Neuronal stem cell (in vitro differentiated cells): ENCODE results near the gene SH3PXD2A.

Experiments
- DNase-seq: peaks from one replicate; pipeline ENCODE4 v3.0.0-alpha.2; 2013; ENCODE audit warnings: low spot score
- H2AFZ ChIP-seq: one replicate; pipeline ENCODE4 v1.6.1; 2013; ENCODE audit warnings: mild to moderate bottlenecking, low read length, inconsistent platforms
- H2AK5ac ChIP-seq: 2 replicates; pipeline ENCODE4 v1.6.1; 2013; ENCODE audit warnings: low read depth, mild to moderate bottlenecking, inconsistent platforms, low read length, moderate library complexity, mixed read lengths
- H2BK120ac ChIP-seq: 2 replicates; pipeline ENCODE4 v1.6.1; 2013; ENCODE audit warnings: low read depth, mild to moderate bottlenecking, inconsistent platforms, low read length, moderate library complexity, mixed read lengths
- H2BK12ac ChIP-seq: one replicate; pipeline ENCODE4 v1.6.1; 2013; ENCODE audit warnings: low read length, inconsistent platforms
- H2BK15ac ChIP-seq: 2 replicates; pipeline ENCODE4 v1.6.1; 2013; ENCODE audit warnings: mild to moderate bottlenecking, low read length, inconsistent platforms, mixed read lengths
- H2BK5ac ChIP-seq: one replicate; pipeline ENCODE4 v1.6.1; 2013; ENCODE audit warnings: inconsistent platforms, mild to moderate bottlenecking, low read length, moderate library complexity
- H3K14ac ChIP-seq: one replicate; pipeline ENCODE4 v1.6.1; 2013; ENCODE audit warnings: low read length, inconsistent platforms
- H3K18ac ChIP-seq: 2 replicates; pipeline ENCODE4 v1.6.1; 2013; ENCODE audit warnings: low read length, inconsistent platforms
- H3K23ac ChIP-seq: 2 replicates; pipeline ENCODE4 v1.6.1; 2013; ENCODE audit warnings: low read depth, mild to moderate bottlenecking, mixed read lengths, low read length, inconsistent platforms; ENCODE audit not compliant: poor library complexity
- H3K27ac ChIP-seq: replicated peaks from 3 replicates; pipeline ENCODE4 v1.5.1; 2013; ENCODE audit warnings: low read length, inconsistent platforms
- H3K27me3 ChIP-seq, 3 experiments: 2 replicates each; pipeline ENCODE4 v1.6.1; 2013; ENCODE audit warnings: low read length in 3 of 3, mild to moderate bottlenecking in 2 of 3, inconsistent platforms in 1 of 3, low read depth in 1 of 3, mixed read lengths in 1 of 3, moderate library complexity in 1 of 3; ENCODE audit not compliant: control insufficient read depth in 3 of 3, insufficient read depth in 3 of 3
- H3K36me3 ChIP-seq, 2 donors: replicated peaks in 1 of 2; 2 replicates each; pipeline ENCODE4 v1.6.1; 2013; ENCODE audit warnings: low read length in 2 of 2; ENCODE audit not compliant: control insufficient read depth in 2 of 2, insufficient read depth in 2 of 2
- H3K4ac ChIP-seq: 2 replicates; pipeline ENCODE4 v1.6.1; 2013; ENCODE audit warnings: inconsistent platforms, mild to moderate bottlenecking, low read length, moderate library complexity
- H3K4me1 ChIP-seq, 2 donors: 1 replicate in 1 of 2; 2 replicates in 1 of 2; pipeline ENCODE4 v1.6.1; 2013; ENCODE audit warnings: low read length in 2 of 2, low read depth in 1 of 2; ENCODE audit not compliant: control insufficient read depth in 2 of 2, insufficient read depth in 1 of 2
- H3K4me2 ChIP-seq: one replicate; pipeline ENCODE4 v1.6.1; 2013; ENCODE audit warnings: mild to moderate bottlenecking, low read length, inconsistent platforms; ENCODE audit not compliant: insufficient read depth, poor library complexity, severe bottlenecking
- H3K4me3 ChIP-seq, 2 donors: 2 replicates each; pipeline ENCODE4 v1.5.1; 2013; ENCODE audit warnings: low read length in 2 of 2, mild to moderate bottlenecking in 2 of 2, inconsistent platforms in 1 of 2, moderate library complexity in 1 of 2
- H3K79me1 ChIP-seq: one replicate; pipeline ENCODE4 v1.6.1; 2013; ENCODE audit warnings: low read depth, mild to moderate bottlenecking, inconsistent platforms, low read length, moderate library complexity
- H3K9ac ChIP-seq: one replicate; pipeline ENCODE4 v1.6.1; 2013; ENCODE audit warnings: mild to moderate bottlenecking, low read depth, low read length, inconsistent platforms; ENCODE audit not compliant: poor library complexity
- H3K9me3 ChIP-seq, 2 donors: replicated peaks in 1 of 2; 2 replicates each; pipeline versions ENCODE3 to v1.6.1; 2013; ENCODE audit warnings: low read length in 2 of 2, mild to moderate bottlenecking in 2 of 2, inconsistent platforms in 1 of 2, low read depth in 1 of 2, mixed read lengths in 1 of 2, moderate library complexity in 1 of 2; ENCODE audit not compliant: control insufficient read depth in 2 of 2, insufficient read depth in 1 of 2
- H4K8ac ChIP-seq: one replicate; pipeline ENCODE4 v1.6.1; 2013; ENCODE audit warnings: low read depth, mild to moderate bottlenecking, inconsistent platforms, low read length, moderate library complexity
- H4K91ac ChIP-seq: one replicate; pipeline ENCODE4 v1.6.1; 2013; ENCODE audit warnings: low read length, low read depth, mild to moderate bottlenecking, inconsistent platforms; ENCODE audit not compliant: poor library complexity
- WGBS, 2 donors: extraction: QIAGEN DNeasy Blood & Tissue Kit; methylation state at CpG; one replicate each; pipeline ENCODE4 v1.1.7; 2013; ENCODE audit warnings: missing lambda C conversion rate in 2 of 2, mixed read lengths in 1 of 2; ENCODE audit not compliant: insufficient read length in 2 of 2, insufficient replicate concordance in 1 of 2; ENCODE audit errors: extremely low coverage in 2 of 2; 5-methylcytosine and 5-hydroxymethylcytosine counted together

SH3PXD2A gene

GRCh38 chr10:103559776-103560175 is 295.6 kb downstream of the SH3PXD2A start:
- H2AK5ac ChIP-seq: peak overlapping the region; percentile 18
- H3K79me1 ChIP-seq: peaks cover 2% of the 10 kb centered on the region
- peak overlapping the region; percentile 98 for H3K14ac ChIP-seq
- peaks cover 10 to 15% of the 10 kb centered on the region in 2 donors for H3K4me1 ChIP-seq
- no peak overlapping the region for H3K4me2 ChIP-seq
- H4K8ac ChIP-seq: no peak overlapping the region
- peak overlapping the region; percentile 78 for H3K9ac ChIP-seq
- no CpG with 5 or more reads among the region's 9 CpGs for WGBS, 2 donors
- peak overlapping the region; percentile 61 for H4K91ac ChIP-seq
- peaks cover 0 to 4% of the 10 kb centered on the region in 2 donors for H3K36me3 ChIP-seq
- H3K27me3 ChIP-seq: peaks cover 0 to 35% (median 8%) of the 10 kb centered on the region in 3 experiments
- peaks cover 0 to 4% of the 10 kb centered on the region in 2 donors for H3K9me3 ChIP-seq
- H2BK15ac ChIP-seq: peak overlapping the region; percentile 55
- no peak overlapping the region for H3K4ac ChIP-seq
- H3K18ac ChIP-seq: peak overlapping the region; percentile 54
- H2AFZ ChIP-seq: no peak overlapping the region
- H3K4me3 ChIP-seq: peak overlapping the region in 1 of 2 donors; percentile 17
- H3K23ac ChIP-seq: peak overlapping the region; percentile 81
- DNase-seq: no peak
- H2BK12ac ChIP-seq: no peak overlapping the region
- H2BK5ac ChIP-seq: no peak overlapping the region
- H3K27ac ChIP-seq: no peak overlapping the region
- no peak overlapping the region for H2BK120ac ChIP-seq

- H2BK15ac ChIP-seq: no peak overlapping the region
- no peak overlapping the region for H3K4me2 ChIP-seq
- no peak overlapping the region for H3K23ac ChIP-seq
- no CpG with 5 or more reads among the region's 9 CpGs for WGBS, 2 donors
- no peak overlapping the region for H4K91ac ChIP-seq
- H3K4me1 ChIP-seq: peaks cover 10 to 17% of the 10 kb centered on the region in 2 donors
- H2AFZ ChIP-seq: no peak overlapping the region
- H3K36me3 ChIP-seq: peaks cover 0 to 4% of the 10 kb centered on the region in 2 donors
- peaks cover 0 to 4% of the 10 kb centered on the region in 2 donors for H3K9me3 ChIP-seq
- DNase-seq: no peak
- peak overlapping the region; percentile 59 for H2BK12ac ChIP-seq
- no peak overlapping the region for H2BK120ac ChIP-seq
- no peak overlapping the region for H4K8ac ChIP-seq
- no peak overlapping the region for H2BK5ac ChIP-seq
- H3K27me3 ChIP-seq: peaks cover 0 to 43% (median 8%) of the 10 kb centered on the region in 3 experiments
- no peak overlapping the region for H3K27ac ChIP-seq
- H3K4ac ChIP-seq: no peak overlapping the region
- H3K9ac ChIP-seq: peak overlapping the region; percentile 39
- no peak overlapping the region for H2AK5ac ChIP-seq
- peak overlapping the region; percentile 53 for H3K18ac ChIP-seq
- peak overlapping the region; percentile 85 for H3K14ac ChIP-seq
- H3K4me3 ChIP-seq: no peak overlapping the region
- peaks cover 2% of the 10 kb centered on the region for H3K79me1 ChIP-seq
Measured at GRCh38 chr10:103558911-103559310, 296.5 kb downstream of the SH3PXD2A start.

GRCh38 chr10:103557455-103557854 is 297.9 kb downstream of the SH3PXD2A start:
- Histone ChIP-seq H3K18ac (peak overlapping the region; percentile 52), H2BK120ac (no peak overlapping the region), H3K27me3 (peaks cover 0 to 53% (median 8%) of the 10 kb centered on the region in 3 experiments), H3K4me1 (peaks cover 10 to 17% of the 10 kb centered on the region in 2 donors), H3K27ac (no peak overlapping the region), H3K4me2 (no peak overlapping the region), H3K9ac (no peak overlapping the region), H4K91ac (no peak overlapping the region), H3K4me3 (no peak overlapping the region), H2BK12ac (no peak overlapping the region), H2BK15ac (no peak overlapping the region), H3K4ac (no peak overlapping the region), H3K36me3 (peaks cover 0 to 4% of the 10 kb centered on the region in 2 donors), H3K14ac (no peak overlapping the region), H2BK5ac (no peak overlapping the region), H2AK5ac (no peak overlapping the region), H3K79me1 (peaks cover 2% of the 10 kb centered on the region), H4K8ac (no peak overlapping the region), H3K23ac (no peak overlapping the region), H3K9me3 (peaks cover 0 to 4% of the 10 kb centered on the region in 2 donors), H2AFZ (no peak overlapping the region)
- WGBS, 2 donors: no CpG with 5 or more reads among the region's 10 CpGs
- DNase-seq: no peak

- H3K4me3 ChIP-seq: no peak overlapping the region
- no peak overlapping the region for H2BK12ac ChIP-seq
- H4K91ac ChIP-seq: no peak overlapping the region
- no peak overlapping the region for H2AFZ ChIP-seq
- H3K4me2 ChIP-seq: no peak overlapping the region
- no peak overlapping the region for H3K27ac ChIP-seq
- H3K9ac ChIP-seq: no peak overlapping the region
- no peak overlapping the region for H3K18ac ChIP-seq
- H3K27me3 ChIP-seq: peaks cover 0 to 53% (median 8%) of the 10 kb centered on the region in 3 experiments
- peaks cover 0 to 4% of the 10 kb centered on the region in 2 donors for H3K9me3 ChIP-seq
- H3K36me3 ChIP-seq: peaks cover 0 to 4% of the 10 kb centered on the region in 2 donors
- H2BK120ac ChIP-seq: no peak overlapping the region
- WGBS, 2 donors: no CpG with 5 or more reads among the region's 12 CpGs
- H2AK5ac ChIP-seq: peak overlapping the region; percentile 38
- no peak overlapping the region for H4K8ac ChIP-seq
- DNase-seq: no peak
- no peak overlapping the region for H2BK5ac ChIP-seq
- no peak overlapping the region for H2BK15ac ChIP-seq
- peaks cover 2% of the 10 kb centered on the region for H3K79me1 ChIP-seq
- H3K4ac ChIP-seq: no peak overlapping the region
- no peak overlapping the region for H3K14ac ChIP-seq
- H3K23ac ChIP-seq: no peak overlapping the region
- peaks cover 10 to 17% of the 10 kb centered on the region in 2 donors for H3K4me1 ChIP-seq
Measured at GRCh38 chr10:103556383-103557007, 298.9 kb downstream of the SH3PXD2A start.
